ENCODE data around the gene NDUFAF8.
A peak's percentile ranks its signal among the peaks of the same experiment; 100 is the strongest.

The NDUFAF8 gene

GRCh38 chr17:81253358-81254131, 14.4 kb downstream of the NDUFAF8 start (continued):
- TF ChIP-seq ZNF280C (tag by site-specific recombination; IDR thresholded peaks at IDR 0.05) (no peak; the same call in none of the 2 replicates), ZNF660 (tag by site-specific recombination; IDR thresholded peaks at IDR 0.05) (no peak), ZNF366 (tag by site-specific recombination; conservative IDR thresholded peaks at IDR 0.05) (peak; percentile 80; the same call in 1 of the 2 replicates), SP7 (tag by site-specific recombination; IDR thresholded peaks at IDR 0.05) (peak; percentile 58), ZNF837 (tag by site-specific recombination; IDR thresholded peaks at IDR 0.05) (peak; percentile 80; the same call in 1 of the 2 replicates), ZNF514 (tag by site-specific recombination; IDR thresholded peaks at IDR 0.05) (peak; percentile 78; the same call in 1 of the 2 replicates), TRIM28 (IDR thresholded peaks at IDR 0.05; ENCODE audit: borderline replicate concordance, low read length) (no peak), ZNF626 (tag by site-specific recombination; IDR thresholded peaks at IDR 0.05) (no peak), ZNF654 (tag by site-specific recombination; IDR thresholded peaks at IDR 0.05; ENCODE audit: low read depth) (peak; percentile 98), ZNF76 (tag by site-specific recombination; IDR thresholded peaks at IDR 0.05; ENCODE audit: borderline replicate concordance, low read depth) (peak; percentile 64), ZBTB17 (tag by site-specific recombination; IDR thresholded peaks at IDR 0.05) (peak; percentile 71; the same call in 1 of the 2 replicates), ZNF112 (tag by site-specific recombination; IDR thresholded peaks at IDR 0.05) (no peak), SCRT2 (tag by site-specific recombination; IDR thresholded peaks at IDR 0.05) (0 out of 2 replicates have a peak, but pooled peaks have one; percentile 16), ZNF585B (tag by site-specific recombination; IDR thresholded peaks at IDR 0.05) (peak; percentile 34; the same call in 1 of the 2 replicates), ZNF16 (tag by site-specific recombination; IDR thresholded peaks at IDR 0.05; ENCODE audit: low read depth) (no peak; the same call in 1 of the 2 replicates), GLIS1 (tag by site-specific recombination; IDR thresholded peaks at IDR 0.05) (peak; percentile 64; the same call in 1 of the 2 replicates), ZFP41 (tag by site-specific recombination; IDR thresholded peaks at IDR 0.05; ENCODE audit: borderline replicate concordance) (0 out of 2 replicates have a peak, but pooled peaks have one; percentile 10), ZBTB20 (tag by site-specific recombination; IDR thresholded peaks at IDR 0.05) (peak; percentile 63; the same call in 1 of the 2 replicates), ZNF658 (tag by site-specific recombination; IDR thresholded peaks at IDR 0.05) (0 out of 2 replicates have a peak, but pooled peaks have one; percentile 64), ZNF48 (tag by site-specific recombination; IDR thresholded peaks at IDR 0.05) (no peak), HOXA7 (CRISPR knock-in tag; IDR thresholded peaks at IDR 0.05; ENCODE audit: borderline replicate concordance) (no peak), ZNF548 (tag by site-specific recombination; IDR thresholded peaks at IDR 0.05) (peak; percentile 27; the same call in 1 of the 2 replicates), ZNF202 (tag by site-specific recombination; IDR thresholded peaks at IDR 0.05; ENCODE audit: borderline replicate concordance) (no peak; the same call in 1 of the 2 replicates), ZNF266 (tag by site-specific recombination; IDR thresholded peaks at IDR 0.05; ENCODE audit: low read depth) (peak; percentile 78), ZBTB11 (tag by site-specific recombination; conservative IDR thresholded peaks at IDR 0.05; ENCODE audit: low read depth) (no peak), ZNF701 (tag by site-specific recombination; IDR thresholded peaks at IDR 0.05) (no peak)
- TF ChIP-seq, protein P1, sequence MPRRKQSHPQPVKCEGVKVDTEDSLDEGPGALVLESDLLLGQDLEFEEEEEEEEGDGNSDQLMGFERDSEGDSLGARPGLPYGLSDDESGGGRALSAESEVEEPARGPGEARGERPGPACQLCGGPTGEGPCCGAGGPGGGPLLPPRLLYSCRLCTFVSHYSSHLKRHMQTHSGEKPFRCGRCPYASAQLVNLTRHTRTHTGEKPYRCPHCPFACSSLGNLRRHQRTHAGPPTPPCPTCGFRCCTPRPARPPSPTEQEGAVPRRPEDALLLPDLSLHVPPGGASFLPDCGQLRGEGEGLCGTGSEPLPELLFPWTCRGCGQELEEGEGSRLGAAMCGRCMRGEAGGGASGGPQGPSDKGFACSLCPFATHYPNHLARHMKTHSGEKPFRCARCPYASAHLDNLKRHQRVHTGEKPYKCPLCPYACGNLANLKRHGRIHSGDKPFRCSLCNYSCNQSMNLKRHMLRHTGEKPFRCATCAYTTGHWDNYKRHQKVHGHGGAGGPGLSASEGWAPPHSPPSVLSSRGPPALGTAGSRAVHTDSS (tag by site-specific recombination; IDR thresholded peaks at IDR 0.05): peak; percentile 100
- TF ChIP-seq, protein P2, sequence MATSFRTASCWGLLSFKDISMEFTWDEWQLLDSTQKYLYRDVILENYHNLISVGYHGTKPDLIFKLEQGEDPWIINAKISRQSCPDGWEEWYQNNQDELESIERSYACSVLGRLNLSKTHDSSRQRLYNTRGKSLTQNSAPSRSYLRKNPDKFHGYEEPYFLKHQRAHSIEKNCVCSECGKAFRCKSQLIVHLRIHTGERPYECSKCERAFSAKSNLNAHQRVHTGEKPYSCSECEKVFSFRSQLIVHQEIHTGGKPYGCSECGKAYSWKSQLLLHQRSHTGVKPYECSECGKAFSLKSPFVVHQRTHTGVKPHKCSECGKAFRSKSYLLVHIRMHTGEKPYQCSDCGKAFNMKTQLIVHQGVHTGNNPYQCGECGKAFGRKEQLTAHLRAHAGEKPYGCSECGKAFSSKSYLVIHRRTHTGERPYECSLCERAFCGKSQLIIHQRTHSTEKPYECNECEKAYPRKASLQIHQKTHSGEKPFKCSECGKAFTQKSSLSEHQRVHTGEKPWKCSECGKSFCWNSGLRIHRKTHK (tag by site-specific recombination; IDR thresholded peaks at IDR 0.05): no peak
- TF ChIP-seq, protein P3, sequence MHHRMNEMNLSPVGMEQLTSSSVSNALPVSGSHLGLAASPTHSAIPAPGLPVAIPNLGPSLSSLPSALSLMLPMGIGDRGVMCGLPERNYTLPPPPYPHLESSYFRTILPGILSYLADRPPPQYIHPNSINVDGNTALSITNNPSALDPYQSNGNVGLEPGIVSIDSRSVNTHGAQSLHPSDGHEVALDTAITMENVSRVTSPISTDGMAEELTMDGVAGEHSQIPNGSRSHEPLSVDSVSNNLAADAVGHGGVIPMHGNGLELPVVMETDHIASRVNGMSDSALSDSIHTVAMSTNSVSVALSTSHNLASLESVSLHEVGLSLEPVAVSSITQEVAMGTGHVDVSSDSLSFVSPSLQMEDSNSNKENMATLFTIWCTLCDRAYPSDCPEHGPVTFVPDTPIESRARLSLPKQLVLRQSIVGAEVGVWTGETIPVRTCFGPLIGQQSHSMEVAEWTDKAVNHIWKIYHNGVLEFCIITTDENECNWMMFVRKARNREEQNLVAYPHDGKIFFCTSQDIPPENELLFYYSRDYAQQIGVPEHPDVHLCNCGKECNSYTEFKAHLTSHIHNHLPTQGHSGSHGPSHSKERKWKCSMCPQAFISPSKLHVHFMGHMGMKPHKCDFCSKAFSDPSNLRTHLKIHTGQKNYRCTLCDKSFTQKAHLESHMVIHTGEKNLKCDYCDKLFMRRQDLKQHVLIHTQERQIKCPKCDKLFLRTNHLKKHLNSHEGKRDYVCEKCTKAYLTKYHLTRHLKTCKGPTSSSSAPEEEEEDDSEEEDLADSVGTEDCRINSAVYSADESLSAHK (tag by site-specific recombination; IDR thresholded peaks at IDR 0.05): peak; percentile 51; the same call in 1 of the 2 replicates

Measured in HEK293 (cell line).